GM12878 (cell line): ENCODE results near the gene SLCO2B1. TPM values are rescaled to one million over a fixed set of nuclear protein-coding genes. Genes with fewer than 3 reads are reported as not detected.

Source experiments
- ATAC-seq: fragments of 200-7000 bp; cut with Tn5 transposase; 3 replicates; pipeline ENCODE4 v1.9.1; 2020; ENCODE audit warnings: mild to moderate bottlenecking, moderate library complexity
- BruUV-seq: library from RNA; stranded (reverse); fragments of 400-500 nt; replicated peaks from 2 replicates; lab custom pipeline; 2021; lab: Mats Ljungman, UMichigan
- CTCF ChIA-PET: fragments of 300-600 bp; sonication (Branson Sonifier 250); formaldehyde crosslinking; extraction: SDS; loops from one replicate; lab custom pipeline; 2021; ENCODE audit warnings: inconsistent platforms; lab: Yijun Ruan, JAX
- POLR2A ChIA-PET: fragments of 350-600 bp; formaldehyde crosslinking; extraction: SDS; loops from one replicate; lab custom pipeline; 2021; ENCODE audit warnings: inconsistent platforms; lab: Charles Lee
- RAD21 ChIA-PET: fragments of 300-600 bp; sonication (Branson Sonifier 250); formaldehyde crosslinking; loops from one replicate; lab custom pipeline; 2023; ENCODE audit warnings: antibody characterized with exemption; ENCODE audit not compliant: unreplicated experiment; lab: Charles Lee
- SMC1A ChIA-PET: fragments of 300-600 bp; sonication (Branson Sonifier 250); formaldehyde crosslinking; loops from one replicate; lab custom pipeline; 2023; ENCODE audit not compliant: unreplicated experiment, uncharacterized antibody; lab: Charles Lee
- DNase-seq: peaks from one replicate; pipeline ENCODE4 v3.0.0-alpha.2; 2011; ENCODE audit warnings: low read depth, low spot score
- FAIRE-seq: peaks from 3 replicates; lab custom pipeline; 2011; peaks lifted over from hg19 to GRCh38; lab: Jason Lieb, UNC
- H2AFZ ChIP-seq: 2 replicates; pipeline ENCODE4 v1.6.0; 2011; ENCODE audit warnings: low read depth, low read length, control low read depth; ENCODE audit not compliant: control insufficient read depth
- H3K27ac ChIP-seq: 2 replicates; pipeline ENCODE4 v1.5.1; 2011; ENCODE audit warnings: control low read depth; ENCODE audit not compliant: control insufficient read depth, insufficient read depth
- H3K27me3 ChIP-seq, 2 experiments: replicated peaks in 1 of 2; 2 replicates each; pipeline versions ENCODE4 v1.6.0 to v1.6.1; 2011; ENCODE audit warnings: low read length in 1 of 2; ENCODE audit not compliant: control insufficient read depth in 2 of 2, insufficient read depth in 2 of 2
- H3K36me3 ChIP-seq, 2 experiments: 2 replicates each; pipeline ENCODE4 v1.5.1; 2011; ENCODE audit warnings: low read length in 1 of 2; ENCODE audit not compliant: control insufficient read depth in 2 of 2, insufficient read depth in 2 of 2
- H3K4me1 ChIP-seq: 2 replicates; pipeline ENCODE4 v1.6.1; 2011; ENCODE audit warnings: mild to moderate bottlenecking, low read length, moderate library complexity, mixed read lengths; ENCODE audit not compliant: control insufficient read depth, insufficient read depth
- H3K4me2 ChIP-seq: 2 replicates; pipeline ENCODE4 v1.6.0; 2011; ENCODE audit warnings: control low read depth; ENCODE audit not compliant: control insufficient read depth, insufficient read depth
- H3K4me3 ChIP-seq: fragments of 200-600 bp; sonication (generic); 2 replicates; pipeline ENCODE4 v1.5.1; 2016
- H3K79me2 ChIP-seq: 2 replicates; pipeline ENCODE4 v1.6.0; 2011; ENCODE audit warnings: low read length; ENCODE audit not compliant: control insufficient read depth, insufficient read depth
- H3K9ac ChIP-seq: 2 replicates; pipeline ENCODE4 v1.8.0; 2011; ENCODE audit warnings: low read length, control low read depth, mixed read lengths; ENCODE audit not compliant: control insufficient read depth, insufficient read depth
- H3K9me3 ChIP-seq: replicated peaks from 3 replicates; pipeline ENCODE4 v1.5.1; 2011; ENCODE audit warnings: mild to moderate bottlenecking, low read length; ENCODE audit not compliant: control insufficient read depth, insufficient read depth
- H4K20me1 ChIP-seq: 2 replicates; pipeline ENCODE4 v1.6.0; 2011; ENCODE audit not compliant: control insufficient read depth, insufficient read depth
- BHLHE40 ChIP-seq, 2 experiments: fragments of 450-650 bp in 1 of 2; IDR thresholded peaks; 2 replicates each; pipeline ENCODE4 v1.6.1; 2011 to 2017; ENCODE audit warnings: low read depth in 2 of 2, borderline replicate concordance in 1 of 2, improper control_type of control experiment in 1 of 2, low read length in 1 of 2, mild to moderate bottlenecking in 1 of 2
- BMI1 ChIP-seq: fragments of 450-650 bp; IDR thresholded peaks from 2 replicates; pipeline ENCODE4 v1.6.1; 2016; ENCODE audit warnings: mild to moderate bottlenecking, moderate library complexity, borderline replicate concordance
- CBFB ChIP-seq: IDR thresholded peaks from 2 replicates; pipeline ENCODE4 v1.6.1; 2016; ENCODE audit warnings: antibody characterized with exemption, low read depth
- IKZF1 ChIP-seq: fragments of 450-650 bp; conservative IDR thresholded peaks from 2 replicates; pipeline ENCODE4 v1.6.1; 2017; ENCODE audit warnings: antibody characterized with exemption, mild to moderate bottlenecking
- IKZF2 ChIP-seq, 2 experiments: fragments of 450-650 bp; IDR thresholded peaks; 2 replicates each; pipeline ENCODE4 v1.6.1; 2017; ENCODE audit warnings: mild to moderate bottlenecking in 2 of 2, moderate library complexity in 2 of 2
- NKRF ChIP-seq: fragments of 450-650 bp; conservative IDR thresholded peaks from 2 replicates; pipeline ENCODE4 v1.6.1; 2017; ENCODE audit warnings: mild to moderate bottlenecking, moderate library complexity
- PAX5 ChIP-seq: IDR thresholded peaks from 2 replicates; pipeline ENCODE4 v1.6.1; 2011; ENCODE audit warnings: low read depth, low read length, borderline replicate concordance
- SRF ChIP-seq, 2 experiments: IDR thresholded peaks; 2 replicates each; pipeline ENCODE4 v1.6.1; 2011; ENCODE audit warnings: low read depth in 2 of 2, low read length in 2 of 2, mild to moderate bottlenecking in 1 of 2, moderate library complexity in 1 of 2
- TBL1XR1 ChIP-seq: IDR thresholded peaks from 2 replicates; pipeline ENCODE4 v1.6.1; 2012; ENCODE audit warnings: low read depth, low read length, improper control_type of control experiment
- USF1 ChIP-seq: IDR thresholded peaks from 2 replicates; pipeline ENCODE4 v1.6.1; 2011; ENCODE audit warnings: borderline replicate concordance, low read depth, mild to moderate bottlenecking, moderate library complexity, mixed read lengths, low read length; ENCODE audit not compliant: insufficient read depth; ENCODE audit errors: extremely low read length
- ZBTB40 ChIP-seq: fragments of 450-650 bp; IDR thresholded peaks from 2 replicates; pipeline ENCODE4 v1.6.1; 2016; ENCODE audit warnings: mild to moderate bottlenecking, moderate library complexity, borderline replicate concordance
- WGBS: methylation state at CpG from one replicate; pipeline ENCODE4 v1.1.6; 2016; ENCODE audit warnings: low lambda C conversion rate; ENCODE audit not compliant: insufficient replicate concordance, insufficient coverage; ENCODE audit errors: missing lambda C conversion rate; 5-methylcytosine and 5-hydroxymethylcytosine counted together
- in situ Hi-C: fragments of 300-500 bp; cut with MboI; formaldehyde crosslinking; loops from 9 replicates; pipeline ENCODE4 v1.14.3; 2018; ENCODE audit warnings: mixed read lengths
- intact Hi-C: fragments of 100-400 bp; cut with micrococcal nuclease; formaldehyde crosslinking; loops from one replicate; pipeline ENCODE4 v1.14.2; 2022; ENCODE audit not compliant: unreplicated experiment
- polyA plus RNA-seq, 11 experiments: library from polyadenylated mRNA; depleted of rRNA in 4 of 11; unstranded in 6 of 11; stranded (reverse) in 5 of 11; fragments of >200 nt; fragmentation: Nextera tagmentation in 4 of 11; fragmentation: Illumina TruSeq in 1 of 11; extraction: Ambion mirVana in 4 of 11; extraction: Trizol in 1 of 11; gene quantifications; 1 replicate in 1 of 11; 2 replicates in 10 of 11; pipeline versions ENCODE4 v1.2.1 to v1.2.3, GENCODE V29; 2011 to 2016; ENCODE audit warnings: inconsistent platforms in 2 of 11, missing spikeins in 2 of 11, low read depth in 1 of 11
- total RNA-seq, 4 experiments: library from RNA; depleted of rRNA in 3 of 4; stranded (reverse); fragments of >200 nt in 3 of 4; fragmentation: Illumina TruSeq in 1 of 4; extraction: Trizol in 1 of 4; gene quantifications; 2 replicates each; pipeline versions ENCODE4 v1.2.1 to v1.2.3, GENCODE V29; 2013 to 2021

Gene SLCO2B1
- total and polyA plus RNA-seq, 10 of the 15 experiments (the other 5 are each of a cell fraction or from before 2014, with no cell fraction given) = 0.05 to 3.5 (median 0.93) TPM; not detected in 2

- 48% methylated on average over 4 of the region's 4 CpGs for WGBS
- no peaks in the 10 kb centered on the region for H3K36me3 ChIP-seq
- ChIA-PET POLR2A (no interaction called here), SMC1A (interaction anchor here (0.8 kb wide), 1 partner anchor 43 kb away, joined by 3 read pairs; no protein-coding TSS in a partner anchor), RAD21 (no interaction called here), CTCF (interaction anchor here (1.3 to 1.6 kb wide), 2 partner anchors 21 to 43 kb away, joined by 3 to 4 read pairs; no protein-coding TSS in a partner anchor)
- H3K4me2 ChIP-seq = no peak overlapping the region
- no peaks in the 10 kb centered on the region for H3K79me2 ChIP-seq
- in situ Hi-C loops = no loop called here
- DNase-seq (no peak), ATAC-seq (no peak), FAIRE-seq (no peak)
- no peak overlapping the region for H2AFZ ChIP-seq
- no peaks in the 10 kb centered on the region for H3K9me3 ChIP-seq
- intact Hi-C loops = no loop called here
- H4K20me1 ChIP-seq = no peaks in the 10 kb centered on the region
- H3K27me3 ChIP-seq = no peaks in the 10 kb centered on the region; a peak in 2 of 4 replicates
- BruUV-seq = no TSS peak
- no peak for TF ChIP-seq IKZF2 (IDR thresholded peaks at IDR 0.05)
- no peak for TF ChIP-seq ZBTB40
- TF ChIP-seq IKZF1 = no peak
- TF ChIP-seq TBL1XR1 = no peak
- no peak for TF ChIP-seq BMI1
- TF ChIP-seq BHLHE40 (IDR thresholded peaks at IDR 0.05; ENCODE audit: borderline replicate concordance in 1 of 2, low read depth in 2 of 2, low read length in 1 of 2) = no peak
- TF ChIP-seq SRF (IDR thresholded peaks at IDR 0.05; ENCODE audit: low read depth in 2 of 2, low read length in 2 of 2) = no peak
- TF ChIP-seq CBFB = no peak
- no peak for TF ChIP-seq NKRF
- no peak for TF ChIP-seq USF1
- TF ChIP-seq PAX5 = no peak
- H3K4me1 ChIP-seq = peaks cover 8% of the 10 kb centered on the region
- no peak overlapping the region for H3K27ac ChIP-seq
- H3K4me3 ChIP-seq = no peak overlapping the region
- no peak overlapping the region for H3K9ac ChIP-seq
These were observed 33.1 kb downstream of the SLCO2B1 start for GRCh38 chr11:75184051-75184450.
